WTC11 (cell line): ENCODE data around the gene ALDH2. TPM values are rescaled to one million over a fixed set of nuclear protein-coding genes. Genes with fewer than 3 reads are reported as not detected.

Source experiments
- ATAC-seq: fragments of 200-7000 bp; cut with Tn5 transposase; 2 replicates; pipeline ENCODE4 v1.10.0; 2021; ENCODE audit warnings: mild to moderate bottlenecking, moderate library complexity
- CTCF ChIA-PET: fragments of 300-600 bp; sonication (Branson Sonifier 250); formaldehyde crosslinking; loops from one replicate; lab custom pipeline; 2021; ENCODE audit warnings: antibody characterized with exemption; lab: Charles Lee
- POLR2A ChIA-PET: fragments of 350-600 bp; sonication (Branson Sonifier 250); formaldehyde crosslinking; loops from one replicate; lab custom pipeline; 2021; ENCODE audit warnings: antibody characterized with exemption; lab: Charles Lee
- DNase-seq: peaks from one replicate; pipeline ENCODE4 v3.0.0; 2021; ENCODE audit warnings: low spot score
- H3K27ac Mint-ChIP-seq: 2 replicates; pipeline ENCODE4 v1.8.0; 2021; ENCODE audit warnings: mixed read lengths
- H3K27me3 Mint-ChIP-seq: 2 replicates; pipeline ENCODE4 v1.8.0; 2021; ENCODE audit warnings: low read depth, mild to moderate bottlenecking, moderate library complexity, mixed read lengths
- H3K36me3 Mint-ChIP-seq: 2 replicates; pipeline ENCODE4 v1.8.0; 2021; ENCODE audit warnings: mixed read lengths
- H3K4me1 Mint-ChIP-seq: 2 replicates; pipeline ENCODE4 v1.8.0; 2022; ENCODE audit warnings: mixed read lengths
- H3K4me3 Mint-ChIP-seq: 2 replicates; pipeline ENCODE4 v1.8.0; 2021; ENCODE audit warnings: mild to moderate bottlenecking, moderate library complexity, mixed read lengths
- H3K9me3 Mint-ChIP-seq: 2 replicates; pipeline ENCODE4 v1.8.0; 2021; ENCODE audit warnings: mixed read lengths
- CREM ChIP-seq: sonication (generic); formaldehyde crosslinking; IDR thresholded peaks from 2 replicates; pipeline ENCODE4 v1.8.1; 2022; ENCODE audit warnings: mild to moderate bottlenecking, missing genetic modification reagents, moderate library complexity
- ETV6 ChIP-seq: sonication (generic); formaldehyde crosslinking; IDR thresholded peaks from 2 replicates; pipeline ENCODE4 v1.8.1; 2022; ENCODE audit warnings: mild to moderate bottlenecking, missing genetic modification reagents
- FOXP1 ChIP-seq: sonication (generic); formaldehyde crosslinking; IDR thresholded peaks from 2 replicates; pipeline ENCODE4 v1.8.0; 2022; ENCODE audit warnings: missing genetic modification reagents, mild to moderate bottlenecking, moderate library complexity, borderline replicate concordance
- JUN ChIP-seq: sonication (generic); formaldehyde crosslinking; IDR thresholded peaks from 2 replicates; pipeline ENCODE4 v1.8.0; 2023; ENCODE audit warnings: mild to moderate bottlenecking, missing genetic modification reagents
- KAT7 ChIP-seq: sonication (generic); formaldehyde crosslinking; IDR thresholded peaks from 2 replicates; pipeline ENCODE4 v1.8.1; 2023; ENCODE audit warnings: missing genetic modification reagents, mild to moderate bottlenecking, borderline replicate concordance
- NFATC4 ChIP-seq: fragments of 250-450 bp; sonication (Bioruptor Pico); IDR thresholded peaks from 2 replicates; pipeline ENCODE4 v1.9.0; 2021; ENCODE audit warnings: mild to moderate bottlenecking
- RELA ChIP-seq: sonication (generic); formaldehyde crosslinking; IDR thresholded peaks from 2 replicates; pipeline ENCODE4 v1.8.1; 2022; ENCODE audit warnings: missing genetic modification reagents, mild to moderate bottlenecking, borderline replicate concordance
- RORB ChIP-seq: fragments of 250-450 bp; sonication (Bioruptor Pico); IDR thresholded peaks from 2 replicates; pipeline ENCODE4 v1.9.0; 2021; ENCODE audit warnings: mild to moderate bottlenecking
- SMAD3 ChIP-seq: sonication (generic); formaldehyde crosslinking; IDR thresholded peaks from 2 replicates; pipeline ENCODE4 v1.8.0; 2022; ENCODE audit warnings: missing genetic modification reagents, mild to moderate bottlenecking, borderline replicate concordance
- SMAD4 ChIP-seq: sonication (generic); formaldehyde crosslinking; IDR thresholded peaks from 2 replicates; pipeline ENCODE4 v1.8.0; 2022; ENCODE audit warnings: mild to moderate bottlenecking, missing genetic modification reagents
- ZNF317 ChIP-seq: sonication (generic); formaldehyde crosslinking; IDR thresholded peaks from 2 replicates; pipeline ENCODE4 v1.8.1; 2023; ENCODE audit warnings: low read depth, mild to moderate bottlenecking, moderate library complexity, missing genetic modification reagents, borderline replicate concordance
- ZNF423 ChIP-seq: fragments of 250-450 bp; sonication (Bioruptor Pico); IDR thresholded peaks from 2 replicates; pipeline ENCODE4 v2.1.2; 2022; ENCODE audit warnings: mild to moderate bottlenecking, moderate library complexity
- ZNF671 ChIP-seq: fragments of 250-450 bp; sonication (Bioruptor Pico); IDR thresholded peaks from 2 replicates; pipeline ENCODE4 v1.8.0; 2021; ENCODE audit warnings: mild to moderate bottlenecking
- total RNA-seq: library from RNA; stranded (reverse); gene quantifications from 3 replicates; pipeline ENCODE4 v1.2.3, GENCODE V29; 2021
- TF ChIP-seq, protein P1 (sequence below): fragments of 250-450 bp; sonication (Bioruptor Pico); IDR thresholded peaks from 2 replicates; pipeline ENCODE4 v1.9.0; 2021; ENCODE audit warnings: mild to moderate bottlenecking
- TF ChIP-seq, protein P2 (sequence below): sonication (generic); formaldehyde crosslinking; IDR thresholded peaks from 2 replicates; pipeline ENCODE4 v1.8.0; 2022; ENCODE audit warnings: mild to moderate bottlenecking, missing genetic modification reagents
- TF ChIP-seq, protein P3 (sequence below): sonication (generic); formaldehyde crosslinking; IDR thresholded peaks from 2 replicates; pipeline ENCODE4 v1.8.1; 2022; ENCODE audit warnings: missing genetic modification reagents, borderline replicate concordance
- TF ChIP-seq, protein P4 (sequence below): fragments of 250-450 bp; sonication (Bioruptor Pico); conservative IDR thresholded peaks from 2 replicates; pipeline ENCODE4 v1.9.0; 2021; ENCODE audit warnings: mild to moderate bottlenecking
- TF ChIP-seq, protein P5 (sequence below): sonication (generic); formaldehyde crosslinking; IDR thresholded peaks from 2 replicates; pipeline ENCODE4 v1.8.0; 2022; ENCODE audit warnings: missing genetic modification reagents
- TF ChIP-seq, protein P6 (sequence below): sonication (generic); formaldehyde crosslinking; IDR thresholded peaks from 2 replicates; pipeline ENCODE4 v1.8.1; 2022; ENCODE audit warnings: low read depth, mild to moderate bottlenecking, moderate library complexity, missing genetic modification reagents, borderline replicate concordance

Gene ALDH2
- total RNA-seq, 1 experiment from 2014 or later, result 36.7 TPM

DNA sequence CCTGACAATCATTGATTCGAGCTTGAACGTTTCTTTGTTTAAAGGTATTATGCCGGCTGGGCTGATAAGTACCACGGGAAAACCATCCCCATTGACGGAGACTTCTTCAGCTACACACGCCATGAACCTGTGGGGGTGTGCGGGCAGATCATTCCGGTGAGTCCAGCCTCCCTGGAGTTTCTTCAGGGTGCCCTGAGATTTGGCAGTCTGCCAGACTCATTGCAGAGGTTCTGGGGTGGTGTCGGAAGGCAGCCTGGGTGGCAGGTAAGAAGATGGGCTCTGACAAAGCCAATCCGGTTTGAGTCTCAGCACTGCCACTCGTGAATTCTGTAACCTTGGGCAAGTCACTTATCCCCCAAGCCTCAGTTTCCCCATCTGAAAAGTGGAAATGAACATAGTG, 23.0 kb downstream of the ALDH2 start:
- POLR2A ChIA-PET, result no interaction called here
- TF ChIP-seq CREM (CRISPR knock-in tag) (no peak), ZNF317 (CRISPR knock-in tag) (no peak), SMAD3 (no peak), ZNF671 (CRISPR knock-in tag) (no peak), ZNF423 (CRISPR knock-in tag) (no peak), ETV6 (CRISPR knock-in tag) (no peak), KAT7 (no peak), FOXP1 (CRISPR knock-in tag) (no peak), RELA (CRISPR knock-in tag) (no peak), SMAD4 (CRISPR knock-in tag) (no peak), NFATC4 (CRISPR knock-in tag) (no peak), RORB (no peak), JUN (no peak)
- TF ChIP-seq, protein P1, sequence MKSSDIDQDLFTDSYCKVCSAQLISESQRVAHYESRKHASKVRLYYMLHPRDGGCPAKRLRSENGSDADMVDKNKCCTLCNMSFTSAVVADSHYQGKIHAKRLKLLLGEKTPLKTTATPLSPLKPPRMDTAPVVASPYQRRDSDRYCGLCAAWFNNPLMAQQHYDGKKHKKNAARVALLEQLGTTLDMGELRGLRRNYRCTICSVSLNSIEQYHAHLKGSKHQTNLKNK (CRISPR knock-in tag), result no peak
- TF ChIP-seq, protein P2, sequence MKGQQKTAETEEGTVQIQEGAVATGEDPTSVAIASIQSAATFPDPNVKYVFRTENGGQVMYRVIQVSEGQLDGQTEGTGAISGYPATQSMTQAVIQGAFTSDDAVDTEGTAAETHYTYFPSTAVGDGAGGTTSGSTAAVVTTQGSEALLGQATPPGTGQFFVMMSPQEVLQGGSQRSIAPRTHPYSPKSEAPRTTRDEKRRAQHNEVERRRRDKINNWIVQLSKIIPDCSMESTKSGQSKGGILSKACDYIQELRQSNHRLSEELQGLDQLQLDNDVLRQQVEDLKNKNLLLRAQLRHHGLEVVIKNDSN (CRISPR knock-in tag), result no peak
- TF ChIP-seq, protein P3, sequence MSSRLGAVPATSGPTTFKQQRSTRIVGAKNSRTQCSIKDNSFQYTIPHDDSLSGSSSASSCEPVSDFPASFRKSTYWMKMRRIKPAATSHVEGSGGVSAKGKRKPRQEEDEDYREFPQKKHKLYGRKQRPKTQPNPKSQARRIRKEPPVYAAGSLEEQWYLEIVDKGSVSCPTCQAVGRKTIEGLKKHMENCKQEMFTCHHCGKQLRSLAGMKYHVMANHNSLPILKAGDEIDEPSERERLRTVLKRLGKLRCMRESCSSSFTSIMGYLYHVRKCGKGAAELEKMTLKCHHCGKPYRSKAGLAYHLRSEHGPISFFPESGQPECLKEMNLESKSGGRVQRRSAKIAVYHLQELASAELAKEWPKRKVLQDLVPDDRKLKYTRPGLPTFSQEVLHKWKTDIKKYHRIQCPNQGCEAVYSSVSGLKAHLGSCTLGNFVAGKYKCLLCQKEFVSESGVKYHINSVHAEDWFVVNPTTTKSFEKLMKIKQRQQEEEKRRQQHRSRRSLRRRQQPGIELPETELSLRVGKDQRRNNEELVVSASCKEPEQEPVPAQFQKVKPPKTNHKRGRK, result no peak
- TF ChIP-seq, protein P4, sequence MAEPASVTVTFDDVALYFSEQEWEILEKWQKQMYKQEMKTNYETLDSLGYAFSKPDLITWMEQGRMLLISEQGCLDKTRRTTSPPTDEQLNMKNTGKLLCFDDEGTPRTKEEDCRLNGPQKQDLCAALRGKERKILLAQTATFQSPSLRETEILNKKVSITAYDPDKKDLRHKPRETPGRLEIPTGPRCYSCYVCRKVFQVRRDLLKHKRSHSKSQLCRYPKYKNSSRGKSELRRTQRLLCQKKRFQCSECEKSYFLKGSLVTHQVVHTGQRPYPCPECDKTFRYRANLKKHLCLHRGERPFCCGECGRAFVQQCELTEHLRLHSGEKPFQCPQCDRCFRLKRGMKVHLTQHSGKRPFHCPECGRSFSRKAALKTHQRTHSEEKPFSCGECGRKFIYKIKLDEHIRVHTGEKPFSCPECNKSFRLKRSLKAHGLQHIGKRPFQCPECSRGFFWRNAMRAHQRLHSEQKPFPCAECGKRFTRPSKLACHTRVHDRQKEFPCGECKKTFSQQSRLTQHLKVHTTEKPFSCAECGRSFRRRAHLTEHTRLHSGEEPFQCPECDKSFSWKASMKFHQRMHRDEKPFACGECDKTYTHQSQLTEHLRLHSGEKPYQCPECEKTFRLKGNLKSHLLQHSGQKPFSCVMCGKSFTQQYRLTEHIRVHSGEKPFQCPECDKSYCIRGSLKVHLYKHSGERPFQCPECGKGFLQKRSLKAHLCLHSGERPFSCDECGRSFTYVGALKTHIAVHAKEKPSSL (CRISPR knock-in tag), result no peak
- TF ChIP-seq, protein P5, sequence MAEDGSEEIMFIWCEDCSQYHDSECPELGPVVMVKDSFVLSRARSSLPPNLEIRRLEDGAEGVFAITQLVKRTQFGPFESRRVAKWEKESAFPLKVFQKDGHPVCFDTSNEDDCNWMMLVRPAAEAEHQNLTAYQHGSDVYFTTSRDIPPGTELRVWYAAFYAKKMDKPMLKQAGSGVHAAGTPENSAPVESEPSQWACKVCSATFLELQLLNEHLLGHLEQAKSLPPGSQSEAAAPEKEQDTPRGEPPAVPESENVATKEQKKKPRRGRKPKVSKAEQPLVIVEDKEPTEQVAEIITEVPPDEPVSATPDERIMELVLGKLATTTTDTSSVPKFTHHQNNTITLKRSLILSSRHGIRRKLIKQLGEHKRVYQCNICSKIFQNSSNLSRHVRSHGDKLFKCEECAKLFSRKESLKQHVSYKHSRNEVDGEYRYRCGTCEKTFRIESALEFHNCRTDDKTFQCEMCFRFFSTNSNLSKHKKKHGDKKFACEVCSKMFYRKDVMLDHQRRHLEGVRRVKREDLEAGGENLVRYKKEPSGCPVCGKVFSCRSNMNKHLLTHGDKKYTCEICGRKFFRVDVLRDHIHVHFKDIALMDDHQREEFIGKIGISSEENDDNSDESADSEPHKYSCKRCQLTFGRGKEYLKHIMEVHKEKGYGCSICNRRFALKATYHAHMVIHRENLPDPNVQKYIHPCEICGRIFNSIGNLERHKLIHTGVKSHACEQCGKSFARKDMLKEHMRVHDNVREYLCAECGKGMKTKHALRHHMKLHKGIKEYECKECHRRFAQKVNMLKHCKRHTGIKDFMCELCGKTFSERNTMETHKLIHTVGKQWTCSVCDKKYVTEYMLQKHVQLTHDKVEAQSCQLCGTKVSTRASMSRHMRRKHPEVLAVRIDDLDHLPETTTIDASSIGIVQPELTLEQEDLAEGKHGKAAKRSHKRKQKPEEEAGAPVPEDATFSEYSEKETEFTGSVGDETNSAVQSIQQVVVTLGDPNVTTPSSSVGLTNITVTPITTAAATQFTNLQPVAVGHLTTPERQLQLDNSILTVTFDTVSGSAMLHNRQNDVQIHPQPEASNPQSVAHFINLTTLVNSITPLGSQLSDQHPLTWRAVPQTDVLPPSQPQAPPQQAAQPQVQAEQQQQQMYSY (CRISPR knock-in tag), result no peak
- TF ChIP-seq, protein P6, sequence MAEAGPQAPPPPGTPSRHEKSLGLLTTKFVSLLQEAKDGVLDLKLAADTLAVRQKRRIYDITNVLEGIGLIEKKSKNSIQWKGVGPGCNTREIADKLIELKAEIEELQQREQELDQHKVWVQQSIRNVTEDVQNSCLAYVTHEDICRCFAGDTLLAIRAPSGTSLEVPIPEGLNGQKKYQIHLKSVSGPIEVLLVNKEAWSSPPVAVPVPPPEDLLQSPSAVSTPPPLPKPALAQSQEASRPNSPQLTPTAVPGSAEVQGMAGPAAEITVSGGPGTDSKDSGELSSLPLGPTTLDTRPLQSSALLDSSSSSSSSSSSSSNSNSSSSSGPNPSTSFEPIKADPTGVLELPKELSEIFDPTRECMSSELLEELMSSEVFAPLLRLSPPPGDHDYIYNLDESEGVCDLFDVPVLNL, result no peak
- TF ChIP-seq, all 79 proteins: peak for 0
- Mint-ChIP-seq H3K9me3 (no peaks in the 10 kb centered on the region), H3K4me1 (no peaks in the 10 kb centered on the region), H3K4me3 (no peak overlapping the region), H3K36me3 (peaks cover 28% of the 10 kb centered on the region), H3K27me3 (no peaks in the 10 kb centered on the region), H3K27ac (no peak overlapping the region)
- CTCF ChIA-PET, result interaction anchor here (2.2 kb wide), 1 partner anchor 36 kb away, joined by 7 read pairs; no protein-coding TSS in a partner anchor
- DNase-seq (no peak), ATAC-seq (no peak)
